Activated CD4-positive, alpha-beta T cell treated with anti-CD3 and anti-CD28 coated beads for 4 hours (primary cell): ENCODE data around the gene RUSC1.

Experiments
- DNase-seq, 2 donors: peaks; one replicate each; pipeline ENCODE4 v3.0.0-alpha.2; 2020

Gene RUSC1

DNA sequence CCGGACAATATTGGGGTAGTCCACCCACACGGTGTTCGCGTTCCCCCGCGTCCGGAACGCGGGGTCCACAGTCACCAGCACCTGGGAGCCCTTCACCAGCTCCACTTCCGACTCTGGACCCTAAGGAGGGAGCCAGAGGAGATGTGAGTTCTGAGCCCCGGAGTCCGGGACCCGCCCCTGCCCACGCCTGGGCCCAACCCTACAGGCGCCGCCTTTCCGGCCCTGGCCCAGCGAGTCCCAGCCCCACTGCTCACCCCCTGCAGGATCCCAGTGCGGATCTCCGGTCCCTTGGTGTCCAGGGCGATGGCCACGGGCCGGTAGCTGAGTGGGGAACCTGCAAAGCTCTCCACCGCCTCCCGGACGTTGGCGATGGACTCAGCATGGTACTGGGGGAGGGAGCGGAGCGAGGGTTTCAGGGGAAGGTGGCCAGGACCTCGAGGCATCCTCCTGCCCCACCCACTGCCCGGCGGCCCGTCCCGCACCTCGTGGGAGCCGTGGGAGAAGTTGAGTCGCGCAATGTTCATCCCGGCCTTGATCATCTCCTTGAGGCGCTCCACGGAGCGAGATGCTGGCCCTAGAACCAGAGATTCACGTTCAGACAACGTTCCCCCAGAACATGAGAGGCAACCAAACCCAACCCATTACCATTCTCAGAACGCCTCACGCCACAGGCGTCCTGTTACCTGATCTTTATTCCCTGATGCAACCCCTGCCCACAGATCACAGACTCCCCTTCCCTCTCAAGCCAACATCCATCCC is 25.3 kb upstream of the RUSC1 start:
- DNase-seq, result no peak

DNA sequence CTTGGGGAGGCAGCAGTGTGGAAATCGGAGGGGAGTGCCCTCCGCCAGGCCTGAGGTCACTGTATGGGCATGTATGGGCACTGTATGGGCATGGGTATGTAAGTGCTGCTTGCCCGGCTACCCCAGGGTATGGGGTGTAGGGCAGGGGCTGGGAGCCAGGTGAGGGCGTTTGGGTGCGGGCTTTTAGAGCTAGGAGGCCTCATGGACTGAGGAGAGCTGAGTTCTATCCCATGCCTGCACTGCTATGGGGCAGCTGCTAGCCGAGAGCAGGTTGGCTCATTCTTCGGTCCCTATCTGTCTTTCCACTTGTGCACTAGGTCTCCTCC is 24.8 kb upstream of the RUSC1 start:
- no peak for DNase-seq

DNA sequence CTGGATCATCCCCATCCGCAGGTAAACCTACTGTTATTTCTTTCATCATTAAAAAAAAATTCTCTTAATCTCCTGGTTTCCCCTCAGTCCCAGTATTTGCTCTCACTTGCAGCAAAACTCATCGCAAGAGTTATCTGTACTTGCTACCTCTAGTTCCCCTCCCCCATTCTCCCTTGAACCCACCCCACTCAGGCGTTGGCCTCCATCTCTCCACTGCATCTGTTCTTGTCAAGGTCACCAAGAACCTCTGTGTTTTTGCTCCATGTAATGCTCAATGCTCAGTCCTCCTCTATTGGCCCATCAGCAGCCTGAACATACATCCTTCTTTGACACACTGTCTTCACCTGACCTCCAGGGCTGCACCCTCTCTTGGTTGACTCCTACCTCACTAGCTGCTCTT is 24.0 kb upstream of the RUSC1 start:
- no peak for DNase-seq

DNA sequence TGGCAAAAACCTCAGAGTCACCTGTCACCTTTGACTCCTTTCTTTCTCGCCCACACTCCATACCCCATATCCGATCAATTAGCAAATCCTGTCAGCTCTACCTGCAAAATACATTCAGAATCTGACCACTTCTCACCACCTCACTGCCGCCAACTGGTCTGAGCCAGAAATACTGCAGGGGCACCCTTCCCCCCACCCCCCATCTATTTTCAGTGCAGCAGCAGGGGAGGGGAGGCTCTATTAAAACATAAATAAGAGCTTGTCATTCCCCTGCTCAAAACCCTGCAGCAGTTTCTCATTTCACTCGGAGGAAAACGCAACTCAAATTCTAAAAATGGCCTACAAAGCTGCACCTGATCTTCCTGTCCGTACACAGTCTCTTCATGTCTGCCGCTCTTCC is 23.3 kb upstream of the RUSC1 start:
- DNase-seq, result no peak

DNA sequence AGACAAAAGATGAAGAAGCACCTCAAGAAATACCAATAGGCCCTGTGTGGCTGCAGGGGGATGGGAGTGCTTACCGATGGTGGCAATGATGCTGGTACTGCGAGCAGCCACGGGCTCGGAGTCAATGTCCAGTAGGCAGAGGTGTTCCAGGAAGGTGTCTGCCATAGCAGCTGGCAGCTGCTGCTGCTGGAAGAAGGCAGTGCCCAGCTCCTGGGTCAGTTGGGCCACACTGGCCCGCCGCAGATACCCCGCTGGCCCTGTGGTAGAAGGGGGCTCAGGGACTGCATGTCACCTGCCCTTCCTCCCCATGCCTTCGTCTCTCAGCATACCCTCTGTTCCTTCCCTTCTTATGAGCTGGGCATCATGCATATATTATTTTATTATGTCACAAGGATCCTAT is 20.7 kb upstream of the RUSC1 start:
- no peak for DNase-seq

DNA sequence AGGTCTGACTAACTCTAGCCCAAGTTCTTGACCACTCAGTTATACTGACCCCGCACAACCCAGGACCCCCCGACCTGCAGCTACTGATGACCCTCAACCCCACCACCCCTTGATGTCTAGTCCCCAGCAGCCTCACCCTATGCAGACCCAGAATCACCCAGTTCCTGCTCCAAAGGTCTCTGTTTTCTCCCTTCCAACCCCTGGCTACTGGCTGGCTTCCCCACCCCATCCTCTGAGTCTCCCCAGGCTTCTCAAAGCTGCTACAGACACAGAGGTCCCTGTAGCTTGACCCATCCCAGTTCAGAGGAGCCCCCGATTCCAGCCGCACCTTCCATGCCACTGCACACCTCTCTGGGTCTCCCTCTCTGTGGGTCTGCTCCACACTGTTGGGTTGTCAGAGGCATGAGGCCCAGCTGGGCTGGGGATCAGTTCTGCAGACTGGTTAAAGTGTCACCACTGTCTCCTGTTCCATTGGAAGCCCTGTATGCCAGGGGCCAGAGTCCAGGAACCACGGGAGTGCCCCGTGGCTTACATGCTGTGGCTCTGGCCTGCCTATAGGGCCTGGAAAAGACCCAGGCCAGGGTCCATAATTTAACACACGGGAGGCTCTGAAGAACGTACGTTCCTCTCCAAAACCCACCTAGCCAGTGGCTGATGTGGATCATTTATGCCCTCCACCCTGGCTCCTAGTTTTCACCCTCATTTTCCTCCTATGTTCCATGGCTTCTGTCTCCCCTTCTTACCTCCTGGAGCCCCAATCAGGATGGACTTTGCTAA is 20.0 kb upstream of the RUSC1 start:
- DNase-seq, result no peak

DNA sequence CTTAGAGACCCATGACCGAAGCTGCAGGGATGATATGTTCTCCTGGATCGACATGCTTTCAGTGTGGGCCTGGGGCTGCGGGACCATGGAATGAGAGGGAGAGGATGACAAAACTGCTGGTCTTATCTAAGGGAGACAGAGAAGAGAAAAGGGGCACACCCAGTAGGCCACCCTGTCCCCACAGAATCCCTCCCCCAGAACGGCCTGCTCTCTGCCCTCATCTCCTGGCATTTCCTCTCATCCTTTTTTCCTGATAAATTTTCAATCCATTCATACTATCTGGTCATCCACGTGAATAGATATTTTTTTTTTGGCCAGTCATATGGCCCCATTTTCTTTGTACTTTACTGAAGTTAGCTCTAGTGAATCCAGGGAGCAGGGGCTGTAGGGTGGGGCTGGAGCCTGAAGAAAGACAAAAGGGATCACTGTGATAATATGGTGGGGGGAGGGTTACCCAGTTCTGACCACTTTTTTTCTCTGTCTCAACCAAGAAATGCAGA is 19.3 kb upstream of the RUSC1 start, which contains the start of gene PKLR:
TSS of gene PKLR (minus strand) at position 97 of the 500 bp plus-strand sequence. CDS start at position 54, 43 bp downstream.
- DNase-seq, result no peak

DNA sequence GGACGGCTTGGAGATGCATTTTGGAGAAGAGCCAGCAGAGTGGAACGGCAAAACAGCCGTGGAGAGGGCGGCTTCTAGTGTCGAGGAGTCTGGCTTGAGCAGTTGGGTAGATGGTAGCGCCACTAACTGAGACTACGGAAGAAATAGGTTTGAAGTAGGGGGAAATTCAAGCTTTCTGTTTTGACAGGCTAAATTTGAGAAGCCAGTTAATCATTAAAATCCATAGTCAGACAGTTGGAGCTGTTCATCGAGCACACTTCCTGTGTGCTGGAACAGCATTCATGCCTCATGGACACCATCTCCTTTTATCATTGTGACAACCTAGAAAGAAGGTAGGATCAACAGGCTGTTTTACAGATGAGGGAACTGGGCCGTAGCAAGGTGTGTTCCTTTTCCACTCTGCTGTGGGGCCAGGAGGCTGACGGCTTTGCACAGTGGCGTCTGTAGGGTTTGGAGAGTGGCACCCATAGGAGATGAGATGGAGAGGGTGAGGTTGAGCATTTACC is 16.1 kb upstream of the RUSC1 start:
- no peak for DNase-seq

DNA sequence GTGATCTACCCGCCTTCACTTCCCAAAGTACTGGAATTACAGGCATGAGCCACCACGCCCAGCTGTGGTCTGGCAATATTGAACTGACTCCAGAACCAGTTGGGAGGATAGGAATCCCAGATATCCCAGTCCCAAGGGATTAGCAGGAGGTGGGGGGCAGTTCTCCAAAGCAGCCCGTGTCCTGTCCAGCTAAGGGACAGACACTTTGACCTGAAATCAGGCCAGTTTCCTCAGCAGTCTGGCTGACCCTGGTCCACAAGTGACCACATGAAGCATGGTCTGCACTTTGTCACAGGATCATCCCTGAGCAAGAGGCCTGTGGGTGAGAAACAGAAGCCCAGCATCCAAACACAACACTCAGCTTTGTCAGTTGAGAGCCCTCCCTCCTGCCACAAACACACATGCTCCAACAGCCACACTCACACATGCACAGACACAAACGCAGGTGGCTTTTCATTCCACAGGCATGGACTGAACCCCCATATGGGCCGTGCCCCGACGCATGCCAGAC is 14.8 kb upstream of the RUSC1 start:
- DNase-seq, result no peak

DNA sequence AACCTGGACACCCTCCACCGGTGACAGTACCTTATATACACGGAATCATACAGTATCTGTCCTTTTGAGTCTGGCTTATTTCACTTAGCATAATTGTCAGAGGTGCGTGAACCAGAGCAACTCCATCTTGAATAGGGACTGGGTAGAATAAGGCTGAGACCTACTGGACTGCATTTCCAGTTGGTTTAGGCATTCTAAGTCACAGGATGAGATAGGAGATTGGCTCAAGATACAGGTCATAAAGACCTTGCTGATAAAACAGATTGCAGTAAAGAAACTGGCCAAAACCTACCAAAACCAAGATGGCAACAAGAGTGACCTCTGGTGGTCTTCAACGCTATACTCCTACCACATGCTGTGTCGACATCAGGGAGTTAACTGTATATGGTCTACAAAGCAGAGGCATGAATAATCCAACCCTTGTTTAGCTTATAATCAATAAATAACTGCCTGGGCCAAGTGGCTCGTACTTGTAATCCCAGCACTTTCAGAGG is 13.4 kb upstream of the RUSC1 start:
- no peak for DNase-seq

DNA sequence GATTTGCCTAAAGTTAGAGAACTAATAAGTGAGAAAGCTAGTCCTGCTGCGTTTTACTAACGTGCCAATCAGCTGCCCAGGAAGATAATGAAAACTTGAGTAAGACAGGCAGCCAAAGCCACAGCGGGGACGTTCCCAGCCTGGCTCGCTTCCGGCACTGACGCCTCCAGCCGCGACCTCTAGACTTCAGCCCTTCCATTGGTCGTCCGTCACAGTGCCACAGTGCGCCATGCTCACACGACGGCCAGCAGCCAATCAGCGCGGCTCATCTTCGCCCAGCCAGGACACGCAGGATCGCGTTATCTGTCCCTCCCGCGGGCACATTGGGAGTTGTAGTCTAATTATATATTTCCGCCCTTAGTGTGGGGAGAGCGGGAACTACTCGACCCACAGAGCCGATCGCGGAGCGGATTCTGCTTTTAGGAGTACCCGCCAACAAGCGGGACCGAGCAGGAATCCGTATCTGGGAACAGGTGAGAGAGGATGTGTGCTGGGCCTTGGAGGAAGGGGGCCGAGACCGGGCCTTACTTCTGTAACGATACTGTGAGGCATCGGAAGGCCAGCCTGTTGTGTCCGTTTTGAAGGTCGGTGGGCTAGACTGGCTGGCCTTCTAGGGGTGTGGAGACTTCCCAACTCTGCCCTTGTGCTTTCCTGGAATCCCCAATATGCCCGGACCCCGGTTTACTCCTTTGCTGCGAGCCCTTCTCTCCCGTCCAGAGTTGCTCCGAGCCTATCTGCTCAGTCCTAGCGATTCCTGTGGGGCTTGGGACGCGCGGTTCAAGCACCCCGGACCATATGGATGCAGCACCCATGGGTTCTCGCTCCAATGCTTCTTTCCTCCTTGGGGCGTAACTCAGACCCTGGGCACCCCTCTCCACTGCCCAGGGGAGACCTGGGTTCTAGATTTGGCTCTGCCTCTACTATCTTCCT is 11.9 kb upstream of the RUSC1 start, which contains the start of gene FDPS:
TSS of gene FDPS (plus strand) at position 374 of the 930 bp plus-strand sequence. CDS start 924 bp downstream, outside the sequence.
- DNase-seq, result peak; percentile 95 to 97

DNA sequence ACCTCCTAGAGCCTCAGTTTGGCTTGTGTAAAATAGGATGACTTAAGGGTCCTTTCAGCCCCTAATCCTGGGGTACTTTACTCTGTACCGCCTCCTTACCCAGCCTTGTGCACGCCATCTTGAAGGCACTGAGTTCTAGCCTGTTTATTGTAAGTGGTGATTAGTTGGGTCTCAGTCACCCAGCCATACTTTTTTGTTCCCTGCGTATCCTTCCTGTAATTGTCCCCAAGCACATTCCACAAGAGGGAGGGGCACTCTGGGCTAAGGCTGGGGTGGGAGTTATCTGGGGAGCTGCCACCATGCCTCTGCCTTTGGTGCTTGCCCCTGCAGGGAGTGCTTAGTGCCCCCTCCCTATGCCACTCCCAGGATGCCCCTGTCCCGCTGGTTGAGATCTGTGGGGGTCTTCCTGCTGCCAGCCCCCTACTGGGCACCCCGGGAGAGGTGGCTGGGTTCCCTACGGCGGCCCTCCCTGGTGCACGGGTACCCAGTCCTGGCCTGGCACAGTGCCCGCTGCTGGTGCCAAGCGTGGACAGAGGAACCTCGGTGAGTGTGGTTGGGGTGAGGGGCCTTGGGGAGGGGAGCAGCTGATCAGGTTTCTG is 11.2 kb upstream of the RUSC1 start:
- DNase-seq, result no peak

DNA sequence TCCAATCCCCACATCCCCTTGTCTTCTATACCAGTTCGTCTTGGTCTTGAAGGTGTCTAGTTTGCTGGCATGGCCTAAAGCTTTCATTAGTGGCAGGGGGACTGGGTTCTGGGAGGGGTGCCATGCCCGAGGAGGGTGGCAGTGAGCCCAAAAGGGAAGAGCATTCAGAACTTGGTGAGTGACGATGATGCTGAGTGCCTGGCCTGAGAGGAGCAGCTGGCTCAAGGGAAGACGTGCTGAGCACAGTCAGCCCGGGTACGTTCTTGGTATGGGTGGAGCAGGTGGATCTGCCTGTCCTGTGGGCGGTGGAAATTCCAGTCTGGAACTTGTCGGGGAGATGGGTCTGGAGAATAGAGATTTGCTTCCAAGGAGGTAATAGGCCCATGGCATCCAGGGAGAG is 7.4 kb upstream of the RUSC1 start:
- DNase-seq, result no peak

DNA sequence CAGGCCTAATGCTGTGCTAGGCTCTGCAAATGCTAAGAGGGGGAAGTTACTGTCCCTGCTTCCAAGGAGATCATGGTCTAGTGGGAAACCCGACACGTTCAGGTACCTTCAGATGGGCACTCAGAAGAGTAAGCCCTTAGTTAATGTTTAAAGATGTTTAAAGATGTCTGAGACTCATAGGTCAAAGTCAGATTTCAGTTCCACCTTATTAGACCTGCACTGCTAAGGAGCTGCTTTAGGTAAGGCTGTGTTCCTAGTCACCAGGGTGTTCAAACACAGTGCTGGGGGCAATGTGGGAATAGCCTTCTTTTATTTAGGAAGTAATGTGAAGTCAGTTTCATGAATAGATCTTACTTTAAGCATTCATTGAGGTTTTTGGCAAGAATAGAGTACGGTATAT is 3.8 kb upstream of the RUSC1 start:
- DNase-seq, result no peak

DNA sequence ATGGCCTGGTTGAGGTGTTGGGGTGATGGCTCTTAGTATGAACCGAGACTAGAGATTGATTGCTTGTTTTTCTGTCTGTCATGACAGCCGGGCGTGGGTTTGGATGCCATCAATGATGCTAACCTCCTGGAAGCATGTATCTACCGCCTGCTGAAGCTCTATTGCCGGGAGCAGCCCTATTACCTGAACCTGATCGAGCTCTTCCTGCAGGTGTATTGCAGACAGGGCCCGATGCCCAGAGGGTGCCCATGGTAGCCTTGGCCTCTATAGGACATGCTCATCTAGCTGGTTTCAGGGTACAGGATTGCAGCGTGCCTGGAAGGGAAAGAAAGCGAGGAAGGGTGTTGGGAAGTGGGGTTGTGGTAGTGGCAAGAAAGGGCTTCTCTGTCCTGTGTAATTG is 2.6 kb upstream of the RUSC1 start:
- DNase-seq, result no peak

DNA sequence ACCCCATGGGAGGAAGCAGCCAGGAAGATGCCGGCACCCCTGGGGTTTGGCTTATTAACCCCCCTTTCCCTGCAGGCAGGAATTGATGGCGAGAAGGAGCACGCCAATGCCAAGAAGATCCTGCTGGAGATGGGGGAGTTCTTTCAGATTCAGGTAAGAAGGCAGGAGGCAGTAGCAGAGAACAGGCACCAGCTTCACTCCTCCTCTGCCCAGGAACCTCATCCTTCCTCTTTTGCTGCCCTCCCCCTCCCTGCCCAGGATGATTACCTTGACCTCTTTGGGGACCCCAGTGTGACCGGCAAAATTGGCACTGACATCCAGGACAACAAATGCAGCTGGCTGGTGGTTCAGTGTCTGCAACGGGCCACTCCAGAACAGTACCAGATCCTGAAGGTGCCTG is 1.2 kb upstream of the RUSC1 start:
- DNase-seq, result no peak

DNA sequence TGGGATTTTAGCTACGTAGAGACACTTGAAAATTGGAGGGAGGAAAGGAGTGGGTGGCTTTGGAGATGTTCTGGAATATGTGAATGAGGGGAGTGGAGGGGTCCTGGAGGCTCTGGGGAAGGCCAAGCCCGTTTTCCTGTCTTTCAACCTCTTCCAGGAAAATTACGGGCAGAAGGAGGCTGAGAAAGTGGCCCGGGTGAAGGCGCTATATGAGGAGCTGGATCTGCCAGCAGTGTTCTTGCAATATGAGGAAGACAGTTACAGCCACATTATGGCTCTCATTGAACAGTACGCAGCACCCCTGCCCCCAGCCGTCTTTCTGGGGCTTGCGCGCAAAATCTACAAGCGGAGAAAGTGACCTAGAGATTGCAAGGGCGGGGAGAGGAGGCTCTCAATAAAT is 442 bp upstream of the RUSC1 start:
- no peak for DNase-seq

DNA sequence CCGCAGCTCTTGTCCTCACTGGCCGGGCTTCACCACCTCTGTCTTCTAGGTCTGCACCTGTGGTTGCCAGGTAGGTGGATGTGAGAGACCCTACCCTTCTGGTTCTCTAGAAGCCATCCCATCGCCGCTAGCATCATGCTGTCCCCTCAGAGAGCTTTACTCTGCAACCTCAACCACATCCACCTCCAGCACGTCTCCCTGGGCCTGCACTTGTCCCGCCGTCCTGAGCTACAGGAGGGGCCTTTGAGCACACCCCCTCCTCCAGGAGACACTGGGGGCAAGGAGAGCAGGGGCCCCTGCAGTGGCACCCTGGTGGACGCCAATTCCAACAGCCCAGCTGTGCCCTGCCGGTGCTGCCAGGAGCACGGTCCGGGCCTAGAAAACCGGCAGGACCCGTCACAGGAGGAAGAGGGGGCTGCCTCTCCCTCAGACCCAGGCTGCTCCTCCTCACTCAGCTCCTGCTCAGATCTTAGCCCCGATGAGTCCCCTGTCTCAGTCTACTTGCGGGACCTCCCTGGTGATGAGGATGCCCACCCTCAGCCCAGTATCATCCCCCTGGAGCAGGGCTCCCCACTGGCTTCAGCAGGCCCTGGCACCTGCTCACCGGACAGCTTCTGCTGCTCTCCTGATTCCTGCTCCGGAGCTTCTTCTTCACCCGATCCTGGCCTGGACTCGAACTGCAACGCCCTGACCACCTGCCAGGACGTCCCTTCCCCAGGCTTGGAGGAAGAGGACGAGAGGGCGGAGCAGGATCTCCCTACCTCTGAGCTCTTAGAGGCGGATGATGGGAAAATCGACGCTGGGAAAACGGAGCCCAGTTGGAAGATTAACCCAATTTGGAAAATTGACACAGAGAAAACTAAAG is 1.2 kb downstream of the RUSC1 start:
- DNase-seq, result no peak

DNA sequence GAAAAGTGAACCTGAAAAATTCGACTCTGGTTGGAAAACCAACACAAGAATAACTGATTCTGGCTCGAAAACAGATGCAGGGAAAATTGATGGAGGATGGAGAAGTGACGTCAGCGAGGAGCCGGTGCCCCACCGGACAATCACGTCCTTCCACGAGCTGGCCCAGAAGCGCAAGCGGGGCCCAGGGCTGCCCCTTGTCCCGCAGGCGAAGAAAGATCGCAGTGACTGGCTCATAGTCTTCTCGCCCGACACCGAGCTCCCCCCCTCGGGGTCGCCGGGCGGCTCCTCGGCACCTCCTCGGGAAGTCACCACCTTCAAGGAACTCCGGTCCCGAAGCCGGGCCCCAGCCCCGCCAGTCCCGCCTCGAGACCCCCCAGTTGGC is 1.9 kb downstream of the RUSC1 start:
- no peak for DNase-seq

DNA sequence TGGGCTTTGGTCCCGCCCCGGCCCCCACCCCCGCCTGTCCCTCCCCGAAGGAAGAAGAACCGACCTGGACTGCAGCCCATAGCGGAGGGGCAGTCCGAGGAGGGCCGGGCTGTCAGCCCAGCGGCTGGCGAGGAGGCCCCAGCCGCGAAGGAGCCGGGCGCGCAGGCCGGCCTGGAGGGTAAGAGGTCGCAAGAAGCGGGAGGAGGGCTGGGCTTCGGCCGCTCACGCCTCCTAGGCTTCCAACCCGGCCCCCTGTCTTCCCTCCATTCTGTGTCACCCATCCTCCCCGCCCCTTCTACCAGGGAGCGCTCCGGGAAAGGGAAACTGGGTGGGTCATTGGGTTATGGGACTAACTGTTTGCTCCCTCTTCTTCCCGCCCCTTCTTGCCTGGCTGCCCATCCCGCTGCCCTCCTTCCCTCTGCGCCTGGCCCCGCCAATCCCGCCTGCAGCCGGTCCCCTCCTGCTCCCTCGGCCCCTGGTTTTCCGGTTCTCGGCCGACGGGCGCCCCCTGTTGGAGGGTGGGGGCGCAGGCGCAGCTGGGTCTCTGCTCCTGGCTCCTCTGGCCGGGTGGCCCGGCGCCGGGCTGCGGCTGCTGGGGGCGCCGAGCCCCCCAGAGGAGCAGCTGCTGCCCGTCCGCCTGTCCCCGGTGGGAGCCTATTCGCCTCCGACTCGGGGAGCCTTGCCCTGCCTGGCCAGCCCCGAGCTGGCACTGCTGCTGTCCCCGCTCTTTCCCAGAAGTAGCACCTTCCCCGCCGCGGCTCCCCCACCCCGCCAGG is 2.4 kb downstream of the RUSC1 start:
- peak; percentile 81 to 88 for DNase-seq
